Hepatocyte (in vitro differentiated cells): ENCODE data around the gene ZNF614.

ENCODE experiments used
- EZH2 ChIP-seq: fragments of 200-600 bp; sonication (generic); IDR thresholded peaks from 2 replicates; pipeline ENCODE4 v1.6.1; 2016; ENCODE audit warnings: antibody characterized with exemption, mild to moderate bottlenecking, borderline replicate concordance
- EZH2phosphoT487 ChIP-seq: fragments of 200-600 bp; sonication (generic); IDR thresholded peaks from one replicate; pipeline ENCODE4 v1.6.1; 2018; ENCODE audit warnings: antibody characterized with exemption, mild to moderate bottlenecking, low read depth, moderate library complexity; ENCODE audit not compliant: unreplicated experiment, severe bottlenecking
- TF ChIP-seq, protein P1 (sequence below): fragments of 200-600 bp; sonication (generic); IDR thresholded peaks from 2 replicates; pipeline ENCODE4 v1.5.1; 2016; ENCODE audit warnings: antibody characterized with exemption, mild to moderate bottlenecking; ENCODE audit not compliant: poor library complexity

DNA sequence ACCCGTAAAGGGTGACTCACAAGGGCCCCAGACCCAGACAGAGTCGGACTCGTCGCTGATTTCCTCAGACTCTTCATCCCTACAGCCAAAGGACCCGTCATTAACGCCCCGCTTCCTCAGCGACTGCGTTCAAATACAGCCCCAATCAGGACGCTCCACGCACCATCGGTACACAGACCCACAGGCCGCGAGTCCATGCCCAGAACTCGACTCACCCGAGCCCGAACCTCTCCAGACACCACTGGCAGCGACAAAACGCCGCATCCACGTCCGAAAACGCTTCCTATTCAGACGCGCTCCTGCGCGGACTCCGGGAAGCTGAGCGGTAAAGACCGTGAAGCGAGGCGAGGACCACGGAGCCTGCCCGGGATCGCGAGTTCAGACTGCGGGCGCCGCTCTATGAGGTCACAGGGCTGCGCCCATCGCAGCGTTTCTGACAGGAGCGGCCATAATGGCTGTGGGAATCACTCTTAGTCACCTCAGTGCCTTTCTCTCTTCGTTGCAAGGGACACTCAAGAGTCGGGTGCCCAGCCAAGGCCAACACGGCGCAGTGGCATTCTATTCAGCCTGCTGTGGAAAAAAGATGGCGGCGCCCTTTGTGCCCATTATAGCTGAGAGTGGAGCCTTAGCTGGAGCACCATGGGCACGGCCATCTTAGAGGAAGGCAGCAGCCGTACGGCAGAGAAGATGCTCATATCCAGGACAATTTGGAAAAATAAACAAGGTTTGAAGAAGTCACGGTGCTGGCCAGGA, at the start of gene ZNF614:
- TF ChIP-seq, protein P1, sequence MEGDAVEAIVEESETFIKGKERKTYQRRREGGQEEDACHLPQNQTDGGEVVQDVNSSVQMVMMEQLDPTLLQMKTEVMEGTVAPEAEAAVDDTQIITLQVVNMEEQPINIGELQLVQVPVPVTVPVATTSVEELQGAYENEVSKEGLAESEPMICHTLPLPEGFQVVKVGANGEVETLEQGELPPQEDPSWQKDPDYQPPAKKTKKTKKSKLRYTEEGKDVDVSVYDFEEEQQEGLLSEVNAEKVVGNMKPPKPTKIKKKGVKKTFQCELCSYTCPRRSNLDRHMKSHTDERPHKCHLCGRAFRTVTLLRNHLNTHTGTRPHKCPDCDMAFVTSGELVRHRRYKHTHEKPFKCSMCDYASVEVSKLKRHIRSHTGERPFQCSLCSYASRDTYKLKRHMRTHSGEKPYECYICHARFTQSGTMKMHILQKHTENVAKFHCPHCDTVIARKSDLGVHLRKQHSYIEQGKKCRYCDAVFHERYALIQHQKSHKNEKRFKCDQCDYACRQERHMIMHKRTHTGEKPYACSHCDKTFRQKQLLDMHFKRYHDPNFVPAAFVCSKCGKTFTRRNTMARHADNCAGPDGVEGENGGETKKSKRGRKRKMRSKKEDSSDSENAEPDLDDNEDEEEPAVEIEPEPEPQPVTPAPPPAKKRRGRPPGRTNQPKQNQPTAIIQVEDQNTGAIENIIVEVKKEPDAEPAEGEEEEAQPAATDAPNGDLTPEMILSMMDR, result no peak
- TF ChIP-seq EZH2phosphoT487 (no peak), EZH2 (no peak)
